Lower lobe of right lung (tissue), 2 donors: ENCODE results near the gene SPATA1. TPM values are rescaled to one million over a fixed set of nuclear protein-coding genes. Genes with fewer than 3 reads are reported as not detected.

Source experiments
- ATAC-seq, 2 donors: fragments of 200-7000 bp; cut with Tn5 transposase; one replicate each; pipeline ENCODE4 v1.9.1; 2020 to 2022; ENCODE audit warnings: mild to moderate bottlenecking in 2 of 2, moderate library complexity in 2 of 2
- DNase-seq: peaks from one replicate; pipeline ENCODE4 v3.0.0-alpha.2; 2020
- H3K27ac ChIP-seq: fragments of 200-600 bp; one replicate; pipeline ENCODE4 v1.8.0; 2022
- H3K27me3 ChIP-seq: fragments of 200-600 bp; one replicate; pipeline ENCODE4 v1.8.0; 2022; ENCODE audit warnings: low read depth
- H3K36me3 ChIP-seq: fragments of 200-600 bp; one replicate; pipeline ENCODE4 v1.8.0; 2022; ENCODE audit warnings: mild to moderate bottlenecking
- H3K4me1 ChIP-seq: fragments of 200-600 bp; one replicate; pipeline ENCODE4 v1.8.0; 2022
- H3K4me3 ChIP-seq: fragments of 200-600 bp; one replicate; pipeline ENCODE4 v1.8.0; 2022; ENCODE audit warnings: mild to moderate bottlenecking
- H3K9me3 ChIP-seq: fragments of 200-600 bp; one replicate; pipeline ENCODE4 v1.8.0; 2022
- CTCF ChIP-seq: fragments of 200-600 bp; IDR thresholded peaks from one replicate; pipeline ENCODE4 v1.8.0; 2022; ENCODE audit warnings: antibody characterized with exemption, mild to moderate bottlenecking
- intact Hi-C: fragments of 100-400 bp; cut with DNase I; formaldehyde crosslinking; loops from one replicate; pipeline ENCODE4 v1.11.0; 2022
- total RNA-seq: library from RNA; stranded (reverse); fragmentation: NEBNext Ultra II Directional; extraction: Animal tissue kit (Norgen Biotek cat#: 25700); gene quantifications from one replicate; pipeline ENCODE4 v1.2.1, GENCODE V29; 2021
- donor health status: DM: no; HTN: yes; CAD: no; lungs with severe emphysema.

Gene SPATA1
- total RNA-seq, 1 donor from 2014 or later, result 2.5 TPM

DNA sequence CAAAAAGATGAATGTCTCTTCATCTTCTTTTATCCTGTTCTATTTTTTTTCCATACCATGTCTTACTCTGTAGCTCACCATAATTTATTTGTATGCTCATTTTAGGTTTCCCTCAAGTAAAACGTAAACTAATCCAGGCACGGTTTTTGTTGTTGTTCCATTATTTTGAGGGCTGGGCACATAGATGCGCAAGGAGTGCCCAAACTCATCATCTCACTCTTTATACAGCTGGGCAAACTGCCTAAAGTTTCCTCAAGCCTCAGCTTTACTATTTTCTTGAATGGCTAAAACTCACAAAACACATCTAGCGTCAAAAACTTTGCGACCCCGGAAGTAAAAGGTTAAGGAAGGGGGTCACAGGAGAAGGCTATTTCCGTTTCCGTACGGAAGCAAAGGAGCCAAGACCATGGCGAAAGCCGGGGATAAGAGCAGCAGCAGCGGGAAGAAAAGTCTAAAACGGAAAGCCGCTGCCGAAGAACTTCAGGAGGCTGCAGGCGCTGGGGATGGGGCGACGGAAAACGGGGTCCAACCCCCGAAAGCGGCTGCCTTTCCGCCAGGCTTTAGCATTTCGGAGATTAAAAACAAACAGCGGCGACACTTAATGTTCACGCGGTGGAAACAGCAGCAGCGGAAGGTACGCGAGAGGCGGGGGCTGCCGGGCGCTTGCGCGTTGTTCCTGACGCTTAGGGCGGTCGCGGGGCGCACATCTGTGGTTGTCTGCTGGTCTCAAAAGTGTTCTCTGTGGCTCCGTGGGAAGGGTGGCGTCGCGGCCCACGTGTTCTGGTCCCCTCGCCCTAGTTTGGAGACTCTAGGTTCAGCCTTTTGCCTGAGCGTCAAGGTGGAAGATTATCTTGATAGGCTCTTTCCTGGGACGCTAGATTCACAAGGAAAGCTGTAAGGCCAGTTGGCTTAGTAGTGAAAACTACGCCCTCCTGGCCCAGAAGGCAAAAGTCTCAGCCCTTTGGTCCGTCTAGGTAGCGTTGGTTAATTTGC lies 27.0 kb upstream of the SPATA1 start, which contains the start of gene RPF1:
Gene RPF1 (plus strand): TSS at position 391 of the 993 bp plus-strand sequence. CDS start 16 bp downstream, at position 407.
- DNase-seq (peak; percentile 88), ATAC-seq (peak; percentile 96 to 98)
- intact Hi-C loops, result no loop called here
- Histone ChIP-seq H3K27ac (peak within 1 kb of the TSS; percentile 87), H3K27me3 (peaks cover 8% of the 10 kb centered on the region), H3K4me3 (peak within 1 kb of the TSS; percentile 80), H3K36me3 (peaks cover 30% of the 10 kb centered on the region), H3K9me3 (no peaks in the 10 kb centered on the region), H3K4me1 (peaks cover 27% of the 10 kb centered on the region)
- no peak for TF ChIP-seq CTCF

DNA sequence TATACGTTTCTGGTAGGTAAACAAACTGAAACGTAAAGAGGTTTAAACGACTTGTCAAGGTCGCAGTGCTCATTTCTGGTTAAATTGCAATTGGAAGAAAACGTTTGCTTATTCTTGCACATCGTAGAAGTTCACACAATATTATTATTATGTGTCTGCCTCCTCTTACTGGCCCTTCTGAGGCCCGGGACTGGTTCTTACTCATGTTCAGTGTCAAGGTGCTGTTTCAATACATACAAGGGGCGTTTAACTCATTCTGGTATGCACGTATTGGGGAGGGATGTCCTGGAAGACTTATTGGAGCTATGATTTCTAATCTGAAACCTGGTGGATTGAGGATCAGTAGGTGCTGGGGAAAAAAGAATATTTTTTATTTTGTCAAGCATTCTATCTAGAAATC lies 26.2 kb upstream of the SPATA1 start:
- H3K4me1 ChIP-seq, result peaks cover 27% of the 10 kb centered on the region
- H3K36me3 ChIP-seq, result peaks cover 33% of the 10 kb centered on the region
- no peaks in the 10 kb centered on the region for H3K9me3 ChIP-seq
- ATAC-seq (no peak), DNase-seq (no peak)
- no peak for TF ChIP-seq CTCF
- H3K4me3 ChIP-seq, result peak overlapping the region; percentile 80
- intact Hi-C loops, result no loop called here
- H3K27ac ChIP-seq, result peak overlapping the region; percentile 87
- peaks cover 7% of the 10 kb centered on the region for H3K27me3 ChIP-seq

GRCh38 chr1:84480650-84481049 lies 25.5 kb upstream of the SPATA1 start:
- DNase-seq (no peak), ATAC-seq (no peak)
- Histone ChIP-seq H3K36me3 (peaks cover 40% of the 10 kb centered on the region), H3K4me1 (peaks cover 27% of the 10 kb centered on the region), H3K27me3 (peaks cover 7% of the 10 kb centered on the region), H3K27ac (no peak overlapping the region), H3K9me3 (no peaks in the 10 kb centered on the region), H3K4me3 (peak overlapping the region; percentile 80)
- intact Hi-C loops, result no loop called here
- TF ChIP-seq CTCF, result no peak

DNA sequence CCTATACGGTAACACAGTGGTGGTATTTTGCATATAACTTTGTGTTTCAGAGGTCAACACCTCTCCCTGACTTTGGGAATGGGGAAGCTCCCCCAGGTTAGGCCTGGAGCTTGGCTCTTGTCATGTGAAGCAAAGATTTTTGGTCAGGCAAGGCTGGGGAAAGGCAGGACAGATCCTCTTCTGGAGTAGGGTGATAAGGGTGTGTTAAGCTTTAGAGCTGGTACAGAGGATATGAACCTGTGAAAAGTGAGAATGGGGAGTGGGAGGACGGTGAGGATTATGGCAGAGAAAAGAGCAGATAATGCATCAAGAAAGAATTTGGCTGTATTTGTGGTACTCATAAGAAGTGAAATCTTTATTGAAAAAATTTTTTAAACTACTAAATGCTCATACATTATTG lies 24.9 kb upstream of the SPATA1 start:
- H3K27me3 ChIP-seq, result peaks cover 7% of the 10 kb centered on the region
- intact Hi-C loops, result no loop called here
- peaks cover 27% of the 10 kb centered on the region for H3K4me1 ChIP-seq
- no peak overlapping the region for H3K27ac ChIP-seq
- H3K36me3 ChIP-seq, result peaks cover 40% of the 10 kb centered on the region
- H3K4me3 ChIP-seq, result no peak overlapping the region
- no peaks in the 10 kb centered on the region for H3K9me3 ChIP-seq
- ATAC-seq (no peak), DNase-seq (no peak)
- TF ChIP-seq CTCF, result no peak

GRCh38 chr1:84488107-84488506 lies 18.1 kb upstream of the SPATA1 start:
- DNase-seq, result no peak
- peaks cover 64% of the 10 kb centered on the region for H3K36me3 ChIP-seq
- H3K4me3 ChIP-seq, result no peak overlapping the region
- intact Hi-C loops, result no loop called here
- H3K9me3 ChIP-seq, result no peaks in the 10 kb centered on the region
- no peak overlapping the region for H3K27ac ChIP-seq
- TF ChIP-seq CTCF, result no peak
- no peaks in the 10 kb centered on the region for H3K27me3 ChIP-seq
- H3K4me1 ChIP-seq, result no peaks in the 10 kb centered on the region
- no peak for ATAC-seq
